BJ (cell line): Measurements from ENCODE around the gene TAF3. TPM values are rescaled to one million over a fixed set of nuclear protein-coding genes. Genes with fewer than 3 reads are reported as not detected.

Source experiments
- CTCF ChIA-PET: fragments of 350-600 bp; formaldehyde crosslinking; extraction: SDS; loops from one replicate; lab custom pipeline; 2021; ENCODE audit warnings: antibody characterized with exemption, inconsistent platforms; lab: Yijun Ruan, JAX
- POLR2A ChIA-PET: fragments of 300-600 bp; sonication (Branson Sonifier 250); formaldehyde crosslinking; extraction: SDS; loops from one replicate; lab custom pipeline; 2021; ENCODE audit warnings: antibody characterized with exemption; lab: Charles Lee
- DNase-seq: peaks from one replicate; pipeline ENCODE4 v3.0.0-alpha.2; 2011; ENCODE audit warnings: low read depth
- H3K27me3 ChIP-seq: 2 replicates; pipeline ENCODE4 v1.6.0; 2011; ENCODE audit warnings: low read length; ENCODE audit not compliant: control insufficient read depth, insufficient read depth
- H3K36me3 ChIP-seq: 2 replicates; pipeline ENCODE4 v1.5.1; 2011; ENCODE audit warnings: low read length; ENCODE audit not compliant: control insufficient read depth, insufficient read depth
- H3K4me3 ChIP-seq: 2 replicates; pipeline ENCODE4 v1.5.1; 2011; ENCODE audit warnings: low read depth, mild to moderate bottlenecking, control low read depth, low read length
- polyA plus RNA-seq: library from polyadenylated mRNA; depleted of rRNA; stranded (reverse); fragments of >200 nt; gene quantifications from 2 replicates; pipeline ENCODE4 v1.2.3, GENCODE V29; 2011
- TF ChIP-seq, protein P1 (sequence below): IDR thresholded peaks from 2 replicates; pipeline ENCODE4 v1.5.1; 2011; ENCODE audit warnings: low read depth, mild to moderate bottlenecking, control low read depth, inconsistent platforms, low read length, moderate library complexity; ENCODE audit not compliant: insufficient read depth

TAF3 gene
- polyA plus RNA-seq, 1 experiment: 1.8 TPM

DNA sequence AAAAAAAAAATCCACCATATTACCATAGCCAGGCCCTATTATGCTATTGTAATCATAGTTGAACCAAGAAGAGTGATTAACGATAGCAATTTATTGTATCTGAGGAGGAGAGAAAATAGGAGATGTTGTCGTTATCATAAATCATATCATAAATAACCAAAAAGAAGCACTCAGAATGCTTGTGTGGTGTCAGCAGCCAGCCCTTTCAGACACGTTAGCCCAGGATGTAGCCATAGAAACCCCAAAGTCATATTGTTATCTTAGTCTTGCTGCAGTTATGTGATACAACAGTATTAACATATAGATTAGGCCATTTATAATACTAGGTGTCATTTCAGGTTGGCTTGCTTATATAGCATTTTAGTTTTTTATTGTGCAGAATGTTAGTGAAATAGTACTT, 134.0 kb downstream of the TAF3 start:
- ChIA-PET POLR2A (no interaction called here), CTCF (no interaction called here)
- DNase-seq: no peak
- TF ChIP-seq, protein P1, sequence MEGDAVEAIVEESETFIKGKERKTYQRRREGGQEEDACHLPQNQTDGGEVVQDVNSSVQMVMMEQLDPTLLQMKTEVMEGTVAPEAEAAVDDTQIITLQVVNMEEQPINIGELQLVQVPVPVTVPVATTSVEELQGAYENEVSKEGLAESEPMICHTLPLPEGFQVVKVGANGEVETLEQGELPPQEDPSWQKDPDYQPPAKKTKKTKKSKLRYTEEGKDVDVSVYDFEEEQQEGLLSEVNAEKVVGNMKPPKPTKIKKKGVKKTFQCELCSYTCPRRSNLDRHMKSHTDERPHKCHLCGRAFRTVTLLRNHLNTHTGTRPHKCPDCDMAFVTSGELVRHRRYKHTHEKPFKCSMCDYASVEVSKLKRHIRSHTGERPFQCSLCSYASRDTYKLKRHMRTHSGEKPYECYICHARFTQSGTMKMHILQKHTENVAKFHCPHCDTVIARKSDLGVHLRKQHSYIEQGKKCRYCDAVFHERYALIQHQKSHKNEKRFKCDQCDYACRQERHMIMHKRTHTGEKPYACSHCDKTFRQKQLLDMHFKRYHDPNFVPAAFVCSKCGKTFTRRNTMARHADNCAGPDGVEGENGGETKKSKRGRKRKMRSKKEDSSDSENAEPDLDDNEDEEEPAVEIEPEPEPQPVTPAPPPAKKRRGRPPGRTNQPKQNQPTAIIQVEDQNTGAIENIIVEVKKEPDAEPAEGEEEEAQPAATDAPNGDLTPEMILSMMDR: no peak
- H3K4me3 ChIP-seq: no peak overlapping the region
- no peaks in the 10 kb centered on the region for H3K27me3 ChIP-seq
- H3K36me3 ChIP-seq: no peaks in the 10 kb centered on the region

DNA sequence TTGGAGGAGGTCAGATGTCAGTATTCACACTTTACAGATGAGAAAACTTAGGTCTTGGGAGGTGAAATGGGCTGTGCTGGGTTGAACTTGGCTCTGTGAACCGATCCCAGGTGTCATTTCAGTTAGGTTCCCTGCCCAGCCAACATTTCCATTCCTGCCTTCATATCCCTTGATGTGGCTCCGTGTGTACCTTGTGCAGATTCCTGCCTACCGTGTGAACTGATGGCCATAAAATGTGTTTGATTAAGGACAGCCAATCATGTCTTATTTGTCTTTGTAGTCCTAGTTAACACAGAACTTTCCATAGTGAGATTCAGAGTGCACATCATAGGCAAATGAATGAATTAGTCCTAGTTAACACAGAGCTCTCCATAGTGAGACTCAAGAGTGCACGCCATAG, 135.1 kb downstream of the TAF3 start:
- no peak overlapping the region for H3K4me3 ChIP-seq
- no peak for DNase-seq
- no peaks in the 10 kb centered on the region for H3K27me3 ChIP-seq
- no peaks in the 10 kb centered on the region for H3K36me3 ChIP-seq
- TF ChIP-seq, protein P1: no peak
- ChIA-PET CTCF (interaction anchor here (0.7 kb wide), 1 partner anchor 866 kb away, joined by 4 read pairs; no protein-coding TSS in a partner anchor), POLR2A (no interaction called here)

DNA sequence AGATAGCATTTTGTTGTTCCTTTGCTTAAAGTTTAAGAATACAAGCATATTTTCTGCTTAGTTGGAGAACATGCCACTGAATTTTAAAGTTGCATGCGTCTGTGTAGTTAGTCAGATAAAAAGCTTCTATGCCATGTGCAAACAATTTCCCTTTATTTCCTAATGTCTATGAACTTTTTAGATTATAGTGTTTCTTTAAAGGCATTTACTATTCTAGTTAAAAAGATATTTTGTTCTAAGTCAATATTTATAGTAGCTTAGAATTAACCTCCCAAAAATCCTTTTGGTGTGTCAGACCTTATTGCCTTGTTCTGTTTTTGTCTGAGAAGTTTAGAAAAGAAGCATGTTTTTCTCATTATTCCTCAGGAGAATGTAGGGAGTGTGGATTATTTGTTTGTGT, 137.1 kb downstream of the TAF3 start:
- H3K4me3 ChIP-seq: no peak overlapping the region
- ChIA-PET POLR2A (interaction anchor here (0.5 kb wide), 1 partner anchor 1770 kb away, joined by 12 read pairs; no protein-coding TSS in a partner anchor), CTCF (no interaction called here)
- DNase-seq: peak; percentile 44
- H3K36me3 ChIP-seq: no peaks in the 10 kb centered on the region
- H3K27me3 ChIP-seq: no peaks in the 10 kb centered on the region
- TF ChIP-seq, protein P1: no peak

- H3K27me3 ChIP-seq: no peaks in the 10 kb centered on the region
- CTCF ChIA-PET: interaction anchor here (1.0 kb wide), 1 partner anchor 32 kb away, joined by 3 read pairs; no protein-coding TSS in a partner anchor
- POLR2A ChIA-PET: no interaction called here
- TF ChIP-seq, protein P1: no peak
- H3K4me3 ChIP-seq: no peak overlapping the region
- no peak for DNase-seq
- H3K36me3 ChIP-seq: no peaks in the 10 kb centered on the region
These were observed 138.2 kb downstream of the TAF3 start for GRCh38 chr10:7956508-7956907.

- DNase-seq: no peak
- ChIA-PET CTCF (no interaction called here), POLR2A (no interaction called here)
- H3K4me3 ChIP-seq: no peak overlapping the region
- TF ChIP-seq, protein P1: no peak
- no peaks in the 10 kb centered on the region for H3K27me3 ChIP-seq
- no peaks in the 10 kb centered on the region for H3K36me3 ChIP-seq
These were observed 139.3 kb downstream of the TAF3 start for GRCh38 chr10:7957591-7957990.
